ENCODE results near the gene ELOF1.

DNA sequence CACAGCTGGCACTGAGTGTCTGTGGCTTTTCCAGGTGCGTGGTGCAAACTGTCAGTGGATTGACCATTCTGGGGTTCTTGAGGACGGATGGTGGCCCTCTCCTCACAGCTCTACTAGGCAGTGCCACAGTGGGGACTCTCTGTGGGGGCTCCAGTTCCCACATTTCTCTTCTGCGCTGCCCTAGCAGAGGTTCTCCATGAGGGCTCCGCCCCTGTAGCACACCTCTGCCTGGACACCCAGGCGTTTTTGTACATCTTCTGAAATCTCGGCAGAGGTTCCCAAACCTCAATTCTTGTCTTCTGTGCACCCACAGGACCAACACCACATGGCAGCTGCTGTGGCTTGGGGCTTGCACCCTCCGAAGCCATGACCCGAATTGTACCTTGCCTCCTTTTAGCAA, 47.5 kb upstream of the ELOF1 start:
- TF ChIP-seq, protein P1, sequence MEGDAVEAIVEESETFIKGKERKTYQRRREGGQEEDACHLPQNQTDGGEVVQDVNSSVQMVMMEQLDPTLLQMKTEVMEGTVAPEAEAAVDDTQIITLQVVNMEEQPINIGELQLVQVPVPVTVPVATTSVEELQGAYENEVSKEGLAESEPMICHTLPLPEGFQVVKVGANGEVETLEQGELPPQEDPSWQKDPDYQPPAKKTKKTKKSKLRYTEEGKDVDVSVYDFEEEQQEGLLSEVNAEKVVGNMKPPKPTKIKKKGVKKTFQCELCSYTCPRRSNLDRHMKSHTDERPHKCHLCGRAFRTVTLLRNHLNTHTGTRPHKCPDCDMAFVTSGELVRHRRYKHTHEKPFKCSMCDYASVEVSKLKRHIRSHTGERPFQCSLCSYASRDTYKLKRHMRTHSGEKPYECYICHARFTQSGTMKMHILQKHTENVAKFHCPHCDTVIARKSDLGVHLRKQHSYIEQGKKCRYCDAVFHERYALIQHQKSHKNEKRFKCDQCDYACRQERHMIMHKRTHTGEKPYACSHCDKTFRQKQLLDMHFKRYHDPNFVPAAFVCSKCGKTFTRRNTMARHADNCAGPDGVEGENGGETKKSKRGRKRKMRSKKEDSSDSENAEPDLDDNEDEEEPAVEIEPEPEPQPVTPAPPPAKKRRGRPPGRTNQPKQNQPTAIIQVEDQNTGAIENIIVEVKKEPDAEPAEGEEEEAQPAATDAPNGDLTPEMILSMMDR (IDR thresholded peaks at IDR 0.05): no peak
- TF ChIP-seq POLR2A (IDR thresholded peaks at IDR 0.05) (no peak), POLR2AphosphoS5 (IDR thresholded peaks at IDR 0.05; ENCODE audit: insufficient read depth in 1 of 2, low read depth in 1 of 2) (no peak)
